ENCODE results near the gene KEAP1. TPM values are rescaled to one million over a fixed set of nuclear protein-coding genes. Genes with fewer than 3 reads are reported as not detected.
"Not testable (repeated sequence)": the region's sequence is repeated elsewhere in the genome, so short reads cannot be mapped to it uniquely, and the experiment has no call there.

KEAP1 gene
- total RNA-seq, 1 donor from 2014 or later: 69.1 TPM

DNA sequence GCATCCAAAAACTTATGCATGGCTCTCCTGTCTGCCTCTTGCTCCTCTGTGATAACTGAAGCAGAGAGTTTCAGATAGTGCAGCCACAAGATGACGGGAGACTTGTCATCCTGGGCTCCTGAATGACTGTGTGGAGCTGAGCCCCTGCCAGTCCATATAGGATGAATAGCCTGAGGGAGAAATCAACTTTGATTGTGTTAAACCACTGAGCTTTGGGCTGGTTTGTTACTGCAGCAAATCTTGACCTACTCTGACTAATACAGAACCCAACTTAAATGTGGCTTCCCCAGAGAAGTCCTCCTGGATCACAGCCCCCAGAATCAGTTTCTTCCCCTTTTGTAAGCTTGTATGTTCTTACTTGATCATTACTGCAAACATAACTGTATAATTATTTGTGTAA, 29.3 kb upstream of the KEAP1 start:
- no peak for DNase-seq
- no peak overlapping the region for H3K4me3 ChIP-seq
- H3K27ac ChIP-seq: no peak overlapping the region
- no peaks in the 10 kb centered on the region for H3K4me1 ChIP-seq
- H3K9me3 ChIP-seq: no peaks in the 10 kb centered on the region
- peaks cover 5% of the 10 kb centered on the region for H3K27me3 ChIP-seq
- intact Hi-C loops (cut with DNase I): no loop called here
- no peak for ATAC-seq
- TF ChIP-seq, protein P1, sequence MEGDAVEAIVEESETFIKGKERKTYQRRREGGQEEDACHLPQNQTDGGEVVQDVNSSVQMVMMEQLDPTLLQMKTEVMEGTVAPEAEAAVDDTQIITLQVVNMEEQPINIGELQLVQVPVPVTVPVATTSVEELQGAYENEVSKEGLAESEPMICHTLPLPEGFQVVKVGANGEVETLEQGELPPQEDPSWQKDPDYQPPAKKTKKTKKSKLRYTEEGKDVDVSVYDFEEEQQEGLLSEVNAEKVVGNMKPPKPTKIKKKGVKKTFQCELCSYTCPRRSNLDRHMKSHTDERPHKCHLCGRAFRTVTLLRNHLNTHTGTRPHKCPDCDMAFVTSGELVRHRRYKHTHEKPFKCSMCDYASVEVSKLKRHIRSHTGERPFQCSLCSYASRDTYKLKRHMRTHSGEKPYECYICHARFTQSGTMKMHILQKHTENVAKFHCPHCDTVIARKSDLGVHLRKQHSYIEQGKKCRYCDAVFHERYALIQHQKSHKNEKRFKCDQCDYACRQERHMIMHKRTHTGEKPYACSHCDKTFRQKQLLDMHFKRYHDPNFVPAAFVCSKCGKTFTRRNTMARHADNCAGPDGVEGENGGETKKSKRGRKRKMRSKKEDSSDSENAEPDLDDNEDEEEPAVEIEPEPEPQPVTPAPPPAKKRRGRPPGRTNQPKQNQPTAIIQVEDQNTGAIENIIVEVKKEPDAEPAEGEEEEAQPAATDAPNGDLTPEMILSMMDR (IDR thresholded peaks at IDR 0.05): no peak
- H3K36me3 ChIP-seq: no peaks in the 10 kb centered on the region

DNA sequence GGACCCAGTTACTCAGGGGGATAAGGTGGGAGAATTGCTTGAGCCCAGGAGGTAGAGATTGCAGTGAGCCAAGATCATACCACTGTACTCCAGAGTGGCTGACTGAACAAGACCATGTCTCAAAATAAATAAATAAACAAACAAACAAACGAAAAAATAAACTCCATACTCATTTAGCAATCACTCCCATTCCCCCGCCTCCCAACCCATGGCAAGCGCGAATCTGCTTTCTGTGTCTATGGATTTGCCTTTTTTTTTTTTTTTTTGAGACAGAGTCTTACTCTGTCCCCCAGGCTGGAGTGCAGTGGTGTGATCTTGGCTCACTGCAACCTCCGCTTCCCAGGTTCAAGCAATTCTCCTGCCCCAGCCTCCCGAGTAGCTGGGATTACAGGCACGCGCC, 23.7 kb upstream of the KEAP1 start:
- H3K9me3 ChIP-seq; H3K27ac ChIP-seq; H3K27me3 ChIP-seq; DNase-seq; H3K36me3 ChIP-seq; H3K4me3 ChIP-seq; H3K4me1 ChIP-seq; ATAC-seq; intact Hi-C loops (cut with DNase I): not testable (repeated sequence)

DNA sequence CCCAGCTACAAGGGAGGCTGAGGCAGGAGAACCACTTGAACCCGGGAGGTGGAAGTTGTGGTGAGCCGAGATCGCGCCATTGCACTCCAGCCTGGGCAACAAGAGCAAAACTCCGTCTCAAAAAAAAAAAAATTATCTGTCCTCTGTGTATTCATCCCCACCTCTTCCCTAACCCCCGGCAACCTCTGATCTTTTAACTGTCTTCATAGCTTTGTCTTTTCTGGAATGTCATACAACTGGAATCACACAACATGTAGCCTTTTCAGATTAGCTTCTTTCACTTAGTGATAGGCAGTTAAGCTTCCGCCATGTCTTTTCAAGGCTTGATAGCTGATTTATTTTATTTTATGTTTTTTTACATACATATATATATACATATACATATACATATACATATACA, 22.5 kb upstream of the KEAP1 start:
- H3K9me3 ChIP-seq: no peaks in the 10 kb centered on the region
- H3K27me3 ChIP-seq: peaks cover 5% of the 10 kb centered on the region
- H3K27ac ChIP-seq: no peak overlapping the region
- no peaks in the 10 kb centered on the region for H3K36me3 ChIP-seq
- intact Hi-C loops (cut with DNase I): no loop called here
- DNase-seq: no peak
- no peak for ATAC-seq
- TF ChIP-seq, protein P1 (IDR thresholded peaks at IDR 0.05): no peak
- no peaks in the 10 kb centered on the region for H3K4me1 ChIP-seq
- H3K4me3 ChIP-seq: no peak overlapping the region

DNA sequence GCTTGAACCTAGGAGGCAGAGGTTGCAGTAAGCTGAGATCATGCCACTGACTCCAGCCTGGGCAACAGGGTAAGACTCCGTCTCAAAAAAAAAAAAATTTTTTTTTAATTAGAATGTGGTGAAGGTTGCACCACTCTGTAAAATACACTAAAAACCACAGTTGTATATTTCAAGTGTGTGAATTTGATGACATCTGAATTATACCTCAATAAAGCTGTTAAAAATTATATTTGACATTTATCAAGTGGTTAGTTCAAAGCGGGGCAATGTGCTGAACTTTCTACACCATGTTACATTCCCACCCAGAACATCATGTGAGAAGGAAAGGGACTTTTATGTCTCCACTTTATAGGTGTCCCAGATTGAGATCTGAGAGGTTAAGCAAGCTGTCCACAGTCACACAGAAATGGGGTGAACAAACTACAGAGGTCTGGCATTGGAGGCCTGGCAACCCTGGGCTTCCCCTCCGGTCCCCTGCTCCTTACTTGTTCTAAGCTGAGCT, 20.0 kb upstream of the KEAP1 start:
- H3K36me3 ChIP-seq: no peaks in the 10 kb centered on the region
- intact Hi-C loops (cut with DNase I): no loop called here
- ATAC-seq: no peak

DNA sequence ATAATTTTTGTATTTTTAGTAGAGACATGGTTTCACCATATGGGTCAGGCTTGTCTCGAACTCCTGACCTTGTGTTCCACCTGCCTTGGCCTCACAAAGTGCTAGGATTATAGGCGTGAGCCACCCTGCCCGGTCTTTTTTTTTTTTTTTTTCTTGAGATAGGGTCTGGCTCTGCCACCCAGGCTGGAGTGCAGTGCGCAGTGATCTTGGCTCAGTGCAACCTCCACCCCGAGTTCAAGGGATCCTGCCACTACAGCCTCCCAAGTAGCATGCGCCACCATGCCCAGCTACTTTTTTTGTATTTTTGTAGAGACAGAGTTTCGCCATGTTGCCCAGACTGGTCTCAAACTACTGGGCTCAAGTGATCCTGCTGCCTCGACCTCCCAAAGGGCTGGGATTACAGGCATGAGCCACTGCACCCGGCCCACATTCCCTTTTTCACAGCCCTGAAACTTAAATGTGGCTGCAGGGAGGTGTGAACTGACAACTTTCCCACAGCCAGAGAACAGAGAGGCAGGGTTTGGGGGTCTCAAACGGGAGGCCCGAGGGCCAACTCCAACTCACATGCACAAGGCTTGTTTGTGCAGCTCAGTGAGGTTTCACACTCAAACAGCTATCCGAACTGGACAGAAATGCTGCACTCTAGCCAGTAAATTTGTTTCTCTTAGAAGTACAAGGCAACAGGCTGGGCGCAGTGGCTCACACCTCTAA, 18.5 kb upstream of the KEAP1 start:
- no peak for ATAC-seq
- TF ChIP-seq, protein P1 (IDR thresholded peaks at IDR 0.05): no peak
- DNase-seq: no peak
- Histone ChIP-seq H3K36me3 (no peaks in the 10 kb centered on the region), H3K27me3 (peaks cover 40% of the 10 kb centered on the region), H3K27ac (no peak overlapping the region), H3K9me3 (no peaks in the 10 kb centered on the region), H3K4me1 (peaks cover 20% of the 10 kb centered on the region), H3K4me3 (no peak overlapping the region)
- intact Hi-C loops (cut with DNase I): no loop called here

More for the DNA sequence above, 20.0 kb upstream of the KEAP1 start:
- peaks cover 6% of the 10 kb centered on the region for H3K4me1 ChIP-seq
- H3K9me3 ChIP-seq: no peaks in the 10 kb centered on the region
- H3K27me3 ChIP-seq: peaks cover 24% of the 10 kb centered on the region
- DNase-seq: no peak
- H3K27ac ChIP-seq: no peak overlapping the region
- no peak overlapping the region for H3K4me3 ChIP-seq
- TF ChIP-seq, protein P1 (IDR thresholded peaks at IDR 0.05): no peak

DNA sequence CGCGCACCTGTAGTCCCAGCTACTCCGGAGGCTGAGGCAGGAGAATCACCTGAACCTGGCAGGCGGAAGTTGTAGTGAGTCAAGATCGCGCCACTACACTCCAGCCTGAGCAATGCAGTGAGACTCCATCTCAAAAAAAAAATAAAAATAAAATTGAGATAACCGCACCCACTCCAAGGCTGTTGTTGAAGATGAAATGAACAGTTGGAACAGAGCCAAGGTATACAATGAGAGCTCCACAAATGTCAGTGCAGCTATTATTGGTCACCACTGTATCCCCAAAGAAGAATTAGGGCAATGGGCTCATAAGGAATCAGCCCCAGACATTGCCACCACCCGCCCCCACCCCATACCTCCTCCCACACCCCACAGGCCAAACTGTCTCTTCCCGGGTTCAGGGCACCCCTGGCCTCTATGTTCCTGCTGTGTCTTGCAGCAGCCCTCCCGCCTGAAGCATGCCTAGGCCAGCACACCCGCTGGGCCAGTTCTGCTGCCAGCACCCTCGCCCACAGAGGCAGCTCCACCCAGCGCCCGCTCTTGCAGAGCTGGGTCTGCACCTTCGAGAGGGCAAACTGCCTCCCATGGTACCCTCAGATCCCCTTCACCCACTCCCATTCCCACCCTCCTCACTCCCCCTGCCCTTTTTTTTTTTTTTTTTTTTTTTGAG, 17.6 kb upstream of the KEAP1 start:
- H3K27me3 ChIP-seq: peaks cover 48% of the 10 kb centered on the region
- H3K27ac ChIP-seq: no peak overlapping the region
- H3K4me3 ChIP-seq: no peak overlapping the region
- intact Hi-C loops (cut with DNase I): no loop called here
- no peak for ATAC-seq
- H3K9me3 ChIP-seq: no peaks in the 10 kb centered on the region
- no peaks in the 10 kb centered on the region for H3K36me3 ChIP-seq
- TF ChIP-seq, protein P1 (IDR thresholded peaks at IDR 0.05): no peak
- peaks cover 20% of the 10 kb centered on the region for H3K4me1 ChIP-seq
- DNase-seq: no peak

All from upper lobe of right lung (tissue), 1 donor.